Measurements from ENCODE around the gene DNM3. TPM values are rescaled to one million over a fixed set of nuclear protein-coding genes. Genes with fewer than 3 reads are reported as not detected.

Gene DNM3
- polyA plus RNA-seq, 1 of the 3 experiments (the other 2 are of a cell fraction), result 0.43 TPM

DNA sequence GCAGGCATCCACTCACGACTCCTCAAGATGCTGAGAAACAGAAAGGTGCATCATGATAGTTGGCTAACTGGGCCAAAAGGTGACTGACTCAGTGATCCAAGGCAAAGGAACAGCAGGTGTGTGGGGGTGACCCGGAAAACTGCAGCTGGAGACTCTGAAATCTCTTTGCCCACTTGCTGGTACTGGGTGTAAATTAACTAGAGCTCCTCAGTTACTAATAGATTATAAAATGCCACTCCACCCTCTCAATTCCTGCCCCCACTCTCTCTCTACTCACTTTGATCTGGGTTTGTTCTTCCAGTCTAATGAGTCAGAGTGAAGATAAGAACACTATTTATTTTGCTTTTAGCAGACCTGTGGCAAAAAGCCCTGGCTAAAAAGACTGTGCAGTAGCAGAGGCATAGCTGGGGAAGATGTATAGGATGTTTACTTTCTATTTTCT is 609.7 kb downstream of the DNM3 start:
- WGBS (ENCODE audit: low lambda C conversion rate), result 64% methylated on average over 2 of the region's 2 CpGs

DNA sequence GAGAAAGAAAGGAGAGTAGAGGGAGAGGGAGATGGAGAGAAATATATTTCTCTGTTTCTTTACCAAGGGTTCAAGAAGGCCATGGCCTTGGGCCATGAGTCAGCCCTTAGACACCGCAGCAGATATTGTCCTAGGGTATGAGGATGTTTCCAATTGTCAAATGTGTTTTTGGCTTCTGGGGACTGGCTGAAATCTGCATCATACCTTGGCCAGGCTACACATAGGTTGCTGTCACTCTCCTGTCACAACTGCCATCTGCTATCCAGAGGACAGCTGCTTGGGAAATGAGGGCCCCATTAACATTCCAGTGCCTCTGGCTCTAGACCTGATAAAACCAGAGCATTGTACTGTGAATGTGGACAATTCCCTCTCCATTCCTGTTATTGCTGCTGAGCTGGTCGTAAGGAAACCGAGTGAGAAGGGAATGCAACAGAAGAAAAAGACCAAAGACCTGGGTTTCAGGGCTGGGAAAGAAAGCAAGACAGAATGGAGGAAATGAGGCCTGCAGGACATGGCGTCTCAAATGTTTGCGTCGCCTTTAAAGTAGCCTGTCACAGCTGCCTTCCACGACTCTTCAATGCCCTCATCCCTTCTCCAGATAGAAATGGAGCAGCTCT is 611.3 kb downstream of the DNM3 start:
- WGBS (ENCODE audit: low lambda C conversion rate), result 71% methylated on average over 7 of the region's 7 CpGs
- CTCF ChIA-PET, result interaction anchor here (0.8 to 6.2 kb wide), 7 partner anchors 8 to 291 kb away, joined by 3 to 57 read pairs (median 4); partner anchors contain the start of gene PIGC
- no peak for DNase-seq

More for the DNA sequence above, 609.7 kb downstream of the DNM3 start:
- ChIA-PET POLR2A (no interaction called here), CTCF (interaction anchor here (0.7 to 6.2 kb wide), 9 partner anchors 10 to 448 kb away, joined by 3 to 57 read pairs (median 4); no protein-coding TSS in a partner anchor)
- H3K4me3 ChIP-seq (ENCODE audit: low read depth in 2 of 2, low read length in 1 of 2), result no peak overlapping the region
- DNase-seq, result no peak
- H3K36me3 ChIP-seq (replicated peaks in 1 of 2; ENCODE audit: control insufficient read depth in 1 of 2, insufficient read depth in 2 of 2, low read length in 1 of 2), result no peaks in the 10 kb centered on the region
- no peaks in the 10 kb centered on the region for H3K27me3 ChIP-seq (ENCODE audit: insufficient read depth)
- no peak overlapping the region for H3K27ac ChIP-seq (ENCODE audit: low read depth in 2 of 2, low read length in 1 of 2)
- peaks cover 0 to 12% of the 10 kb centered on the region in 2 experiments; a peak in 2 of 4 replicates for H3K4me1 ChIP-seq (ENCODE audit: control insufficient read depth in 1 of 2, insufficient read depth in 2 of 2, low read depth in 1 of 2, low read length in 1 of 2)
- H3K4me2 ChIP-seq, result no peak overlapping the region
- peak overlapping the region; percentile 10; the same call in 1 of the 2 replicates for H2AFZ ChIP-seq (ENCODE audit: low read depth)
- H3K9me2 ChIP-seq, result no peaks in the 10 kb centered on the region
- no peaks in the 10 kb centered on the region for H3F3A ChIP-seq (replicated peaks; ENCODE audit: insufficient read depth)
- no peaks in the 10 kb centered on the region for H4K20me1 ChIP-seq (ENCODE audit: insufficient read depth)
- no peak overlapping the region for H3K9ac ChIP-seq
- no peaks in the 10 kb centered on the region for H3K79me2 ChIP-seq (ENCODE audit: insufficient read depth)
- peak; percentile 4; the same call in 1 of the 2 replicates for TF ChIP-seq TCF12 (IDR thresholded peaks at IDR 0.05)
- no peak for TF ChIP-seq NFIC (IDR thresholded peaks at IDR 0.05; ENCODE audit: borderline replicate concordance)
- TF ChIP-seq POLR2AphosphoS5 (IDR thresholded peaks at IDR 0.05; ENCODE audit: low read depth, low read length), result no peak
- no peaks in the 10 kb centered on the region for H3K9me3 ChIP-seq

More for the DNA sequence above, 611.3 kb downstream of the DNM3 start:
- TF ChIP-seq YY1 (IDR thresholded peaks at IDR 0.05; ENCODE audit: low read depth) (no peak), MEF2A (IDR thresholded peaks at IDR 0.05; ENCODE audit: borderline replicate concordance, low read depth) (no peak), RCOR1 (IDR thresholded peaks at IDR 0.05; ENCODE audit: low read length) (no peak), ELF1 (IDR thresholded peaks at IDR 0.05) (no peak), GATA2 (CRISPR knock-in tag; IDR thresholded peaks at IDR 0.05) (no peak), TEAD4 (IDR thresholded peaks at IDR 0.05; ENCODE audit: borderline replicate concordance, insufficient read depth) (no peak), TCF12 (IDR thresholded peaks at IDR 0.05) (no peak), FOXJ3 (CRISPR knock-in tag; IDR thresholded peaks at IDR 0.05) (no peak), SMC3 (IDR thresholded peaks at IDR 0.05; ENCODE audit: low read depth, low read length) (no peak), RXRA (IDR thresholded peaks at IDR 0.05; ENCODE audit: borderline replicate concordance, low read depth) (no peak), TAF1 (IDR thresholded peaks at IDR 0.05; ENCODE audit: borderline replicate concordance, low read depth, low read length) (no peak), MXI1 (IDR thresholded peaks at IDR 0.05; ENCODE audit: low read depth, low read length) (no peak), POLR2AphosphoS5 (IDR thresholded peaks at IDR 0.05; ENCODE audit: low read depth, low read length) (no peak)
- TF ChIP-seq, protein P1, sequence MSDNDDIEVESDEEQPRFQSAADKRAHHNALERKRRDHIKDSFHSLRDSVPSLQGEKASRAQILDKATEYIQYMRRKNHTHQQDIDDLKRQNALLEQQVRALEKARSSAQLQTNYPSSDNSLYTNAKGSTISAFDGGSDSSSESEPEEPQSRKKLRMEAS (IDR thresholded peaks at IDR 0.05; ENCODE audit: low read depth), result no peak
- TF ChIP-seq, protein P2, sequence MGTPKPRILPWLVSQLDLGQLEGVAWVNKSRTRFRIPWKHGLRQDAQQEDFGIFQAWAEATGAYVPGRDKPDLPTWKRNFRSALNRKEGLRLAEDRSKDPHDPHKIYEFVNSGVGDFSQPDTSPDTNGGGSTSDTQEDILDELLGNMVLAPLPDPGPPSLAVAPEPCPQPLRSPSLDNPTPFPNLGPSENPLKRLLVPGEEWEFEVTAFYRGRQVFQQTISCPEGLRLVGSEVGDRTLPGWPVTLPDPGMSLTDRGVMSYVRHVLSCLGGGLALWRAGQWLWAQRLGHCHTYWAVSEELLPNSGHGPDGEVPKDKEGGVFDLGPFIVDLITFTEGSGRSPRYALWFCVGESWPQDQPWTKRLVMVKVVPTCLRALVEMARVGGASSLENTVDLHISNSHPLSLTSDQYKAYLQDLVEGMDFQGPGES (IDR thresholded peaks at IDR 0.05; ENCODE audit: low read depth, low read length), result no peak
- TF ChIP-seq, protein P3, sequence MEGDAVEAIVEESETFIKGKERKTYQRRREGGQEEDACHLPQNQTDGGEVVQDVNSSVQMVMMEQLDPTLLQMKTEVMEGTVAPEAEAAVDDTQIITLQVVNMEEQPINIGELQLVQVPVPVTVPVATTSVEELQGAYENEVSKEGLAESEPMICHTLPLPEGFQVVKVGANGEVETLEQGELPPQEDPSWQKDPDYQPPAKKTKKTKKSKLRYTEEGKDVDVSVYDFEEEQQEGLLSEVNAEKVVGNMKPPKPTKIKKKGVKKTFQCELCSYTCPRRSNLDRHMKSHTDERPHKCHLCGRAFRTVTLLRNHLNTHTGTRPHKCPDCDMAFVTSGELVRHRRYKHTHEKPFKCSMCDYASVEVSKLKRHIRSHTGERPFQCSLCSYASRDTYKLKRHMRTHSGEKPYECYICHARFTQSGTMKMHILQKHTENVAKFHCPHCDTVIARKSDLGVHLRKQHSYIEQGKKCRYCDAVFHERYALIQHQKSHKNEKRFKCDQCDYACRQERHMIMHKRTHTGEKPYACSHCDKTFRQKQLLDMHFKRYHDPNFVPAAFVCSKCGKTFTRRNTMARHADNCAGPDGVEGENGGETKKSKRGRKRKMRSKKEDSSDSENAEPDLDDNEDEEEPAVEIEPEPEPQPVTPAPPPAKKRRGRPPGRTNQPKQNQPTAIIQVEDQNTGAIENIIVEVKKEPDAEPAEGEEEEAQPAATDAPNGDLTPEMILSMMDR (IDR thresholded peaks at IDR 0.05), result no peak
- TF ChIP-seq, protein P4, sequence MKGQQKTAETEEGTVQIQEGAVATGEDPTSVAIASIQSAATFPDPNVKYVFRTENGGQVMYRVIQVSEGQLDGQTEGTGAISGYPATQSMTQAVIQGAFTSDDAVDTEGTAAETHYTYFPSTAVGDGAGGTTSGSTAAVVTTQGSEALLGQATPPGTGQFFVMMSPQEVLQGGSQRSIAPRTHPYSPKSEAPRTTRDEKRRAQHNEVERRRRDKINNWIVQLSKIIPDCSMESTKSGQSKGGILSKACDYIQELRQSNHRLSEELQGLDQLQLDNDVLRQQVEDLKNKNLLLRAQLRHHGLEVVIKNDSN (IDR thresholded peaks at IDR 0.05; ENCODE audit: borderline replicate concordance, low read depth), result no peak
- Histone ChIP-seq H3K79me2 (ENCODE audit: insufficient read depth) (no peaks in the 10 kb centered on the region), H2AFZ (ENCODE audit: low read depth) (no peak overlapping the region), H3K4me3 (ENCODE audit: low read depth in 2 of 2, low read length in 1 of 2) (no peak overlapping the region), H3K27me3 (ENCODE audit: insufficient read depth) (no peaks in the 10 kb centered on the region), H3K4me2 (no peak overlapping the region), H3K27ac (ENCODE audit: low read depth in 2 of 2, low read length in 1 of 2) (0 out of 4 replicates have a peak overlapping the region, but pooled peaks of 1 of the 2 experiments have one; percentile 18), H3K4me1 (ENCODE audit: control insufficient read depth in 1 of 2, insufficient read depth in 2 of 2, low read depth in 1 of 2, low read length in 1 of 2) (peaks cover 0 to 12% of the 10 kb centered on the region in 2 experiments; a peak in 2 of 4 replicates), H3F3A (replicated peaks; ENCODE audit: insufficient read depth) (no peaks in the 10 kb centered on the region), H3K36me3 (replicated peaks in 1 of 2; ENCODE audit: control insufficient read depth in 1 of 2, insufficient read depth in 2 of 2, low read length in 1 of 2) (no peaks in the 10 kb centered on the region), H3K9me3 (no peaks in the 10 kb centered on the region), H3K9me2 (no peaks in the 10 kb centered on the region), H3K9ac (no peak overlapping the region), H4K20me1 (ENCODE audit: insufficient read depth) (no peaks in the 10 kb centered on the region)
- POLR2A ChIA-PET, result no interaction called here
